Tibial artery (tissue), 4 donors: ENCODE measurements around the gene TRIM24.

Experiments
- DNase-seq, 2 donors: peaks; one replicate each; pipeline ENCODE4 v3.0.0-alpha.2; 2019
- H3K27ac ChIP-seq, 2 donors: fragments of 200-600 bp; sonication (generic) in 1 of 2; 1 replicate in 1 of 2; 2 replicates in 1 of 2; pipeline ENCODE4 v1.5.1; 2018 to 2019; ENCODE audit warnings: mild to moderate bottlenecking in 1 of 2
- H3K27me3 ChIP-seq, 2 donors: fragments of 200-600 bp; sonication (generic) in 1 of 2; one replicate each; pipeline versions ENCODE4 v1.5.1 to v1.6.0; 2016 to 2019
- H3K36me3 ChIP-seq, 3 donors: fragments of 200-600 bp; sonication (generic) in 2 of 3; one replicate each; pipeline ENCODE4 v1.5.1; 2016 to 2019; ENCODE audit warnings: mild to moderate bottlenecking in 2 of 3
- H3K4me1 ChIP-seq, 4 donors: fragments of 200-600 bp; sonication (generic) in 2 of 4; 1 replicate in 3 of 4; 2 replicates in 1 of 4; pipeline ENCODE4 v1.5.1; 2016 to 2019
- H3K4me3 ChIP-seq, 2 donors: fragments of 200-600 bp; sonication (generic) in 1 of 2; 1 replicate in 1 of 2; 2 replicates in 1 of 2; pipeline ENCODE4 v1.5.1; 2018 to 2019; ENCODE audit warnings: mild to moderate bottlenecking in 2 of 2
- H3K9me3 ChIP-seq, 3 donors: fragments of 200-600 bp; sonication (generic) in 1 of 3; one replicate each; pipeline ENCODE4 v1.5.1; 2016 to 2019
- intact Hi-C: fragments of 100-400 bp; cut with DNase I; formaldehyde crosslinking; loops from one replicate; pipeline ENCODE4 v1.15.0; 2023; ENCODE audit warnings: low total_unique reads
- TF ChIP-seq, protein P1 (sequence below), 2 experiments: fragments of 200-600 bp in 1 of 2; fragments of 450-650 bp in 1 of 2; IDR thresholded peaks; one replicate each; pipeline ENCODE4 v1.5.1; 2017 to 2019; ENCODE audit warnings: antibody characterized with exemption in 2 of 2, mild to moderate bottlenecking in 1 of 2, moderate library complexity in 1 of 2

The TRIM24 gene

DNA sequence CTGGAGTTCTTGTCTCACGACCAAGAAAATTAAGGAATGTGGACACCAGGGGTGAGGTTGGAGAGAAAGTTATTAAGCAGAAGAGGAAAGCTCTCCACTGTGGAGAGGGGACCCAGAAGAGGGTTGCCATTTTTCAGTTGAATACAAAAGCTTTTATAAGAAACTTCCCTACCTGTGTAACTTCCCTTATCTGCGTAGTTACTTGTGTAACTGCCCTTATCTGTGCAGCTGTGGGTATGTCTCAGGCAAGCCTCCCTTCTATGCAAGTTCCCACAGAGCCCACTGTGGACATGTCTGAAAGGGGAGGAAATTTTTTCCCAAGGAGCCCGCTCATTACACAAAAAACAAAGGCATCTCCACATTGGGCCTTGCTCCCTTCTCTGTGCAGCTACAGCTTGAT, 146.2 kb downstream of the TRIM24 start:
- no peak for DNase-seq
- intact Hi-C loops: no loop called here
- H3K36me3 ChIP-seq: no peaks in the 10 kb centered on the region
- H3K27me3 ChIP-seq: no peaks in the 10 kb centered on the region
- no peak overlapping the region for H3K4me3 ChIP-seq
- H3K4me1 ChIP-seq: no peaks in the 10 kb centered on the region
- TF ChIP-seq, protein P1, sequence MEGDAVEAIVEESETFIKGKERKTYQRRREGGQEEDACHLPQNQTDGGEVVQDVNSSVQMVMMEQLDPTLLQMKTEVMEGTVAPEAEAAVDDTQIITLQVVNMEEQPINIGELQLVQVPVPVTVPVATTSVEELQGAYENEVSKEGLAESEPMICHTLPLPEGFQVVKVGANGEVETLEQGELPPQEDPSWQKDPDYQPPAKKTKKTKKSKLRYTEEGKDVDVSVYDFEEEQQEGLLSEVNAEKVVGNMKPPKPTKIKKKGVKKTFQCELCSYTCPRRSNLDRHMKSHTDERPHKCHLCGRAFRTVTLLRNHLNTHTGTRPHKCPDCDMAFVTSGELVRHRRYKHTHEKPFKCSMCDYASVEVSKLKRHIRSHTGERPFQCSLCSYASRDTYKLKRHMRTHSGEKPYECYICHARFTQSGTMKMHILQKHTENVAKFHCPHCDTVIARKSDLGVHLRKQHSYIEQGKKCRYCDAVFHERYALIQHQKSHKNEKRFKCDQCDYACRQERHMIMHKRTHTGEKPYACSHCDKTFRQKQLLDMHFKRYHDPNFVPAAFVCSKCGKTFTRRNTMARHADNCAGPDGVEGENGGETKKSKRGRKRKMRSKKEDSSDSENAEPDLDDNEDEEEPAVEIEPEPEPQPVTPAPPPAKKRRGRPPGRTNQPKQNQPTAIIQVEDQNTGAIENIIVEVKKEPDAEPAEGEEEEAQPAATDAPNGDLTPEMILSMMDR (IDR thresholded peaks at IDR 0.05): no peak
- H3K9me3 ChIP-seq: no peaks in the 10 kb centered on the region
- H3K27ac ChIP-seq: no peak overlapping the region

DNA sequence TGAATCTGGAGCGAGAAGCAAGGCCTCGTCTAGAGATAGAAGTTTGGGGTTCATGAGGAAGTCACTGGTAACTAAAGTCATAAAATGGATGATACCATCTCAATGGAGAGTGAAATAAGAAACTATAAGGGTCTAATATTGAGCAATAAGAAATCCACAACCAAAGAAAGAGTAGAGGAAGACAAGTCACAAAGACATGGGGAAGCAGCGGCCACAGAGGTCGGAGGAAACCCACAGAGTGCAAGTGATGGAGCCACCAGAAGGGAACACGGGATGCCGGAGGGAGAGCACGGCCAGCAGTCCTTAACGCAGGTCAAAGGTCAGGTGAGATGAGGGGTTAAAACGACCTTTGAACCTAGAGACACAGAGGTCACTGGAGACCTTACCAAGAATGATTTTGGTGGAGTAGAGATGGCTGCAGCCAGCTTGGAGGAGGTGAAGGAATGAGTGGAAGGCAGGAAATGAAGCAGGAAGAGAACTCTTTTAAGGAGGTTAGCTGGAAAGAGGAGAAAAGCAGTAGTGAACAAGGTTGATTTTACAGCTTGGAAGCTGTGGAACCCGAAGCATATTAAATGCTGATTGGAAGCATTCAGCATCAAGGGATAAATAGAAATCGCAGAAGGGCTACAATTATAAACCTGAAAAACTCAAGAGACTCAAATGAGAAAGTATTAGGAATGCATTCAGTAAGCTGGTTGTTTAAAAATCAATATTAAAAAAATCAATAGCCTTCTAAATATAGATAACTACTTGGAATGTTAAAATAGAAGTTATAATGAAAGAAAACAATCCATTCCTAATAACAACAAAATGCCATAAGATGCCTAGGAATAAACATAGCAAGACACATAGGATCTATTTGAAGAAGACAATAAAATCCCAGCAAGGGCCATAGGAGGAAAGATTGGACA, 147.4 kb downstream of the TRIM24 start:
- intact Hi-C loops: no loop called here
- H3K9me3 ChIP-seq: no peaks in the 10 kb centered on the region
- DNase-seq: no peak

DNA sequence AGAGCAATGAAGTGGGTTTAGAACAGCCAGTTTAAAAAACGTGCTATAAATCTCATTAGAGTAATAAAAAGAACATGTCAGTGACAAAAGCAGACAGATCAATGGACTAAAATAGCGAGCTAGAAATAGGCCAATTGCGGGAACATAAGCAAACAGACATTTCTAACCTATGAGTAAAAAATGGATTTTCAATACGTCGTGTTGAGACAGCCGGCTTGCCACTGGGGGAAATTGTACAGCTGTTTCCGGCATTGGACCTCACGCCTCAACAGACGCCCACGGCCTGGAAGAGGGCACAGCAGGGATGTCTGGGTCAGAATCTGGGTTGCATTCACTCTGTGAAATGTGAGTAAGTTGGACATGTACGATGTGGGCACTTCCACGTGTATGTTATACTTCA, 148.2 kb downstream of the TRIM24 start:
- H3K4me1 ChIP-seq: no peaks in the 10 kb centered on the region
- H3K36me3 ChIP-seq: no peaks in the 10 kb centered on the region
- H3K9me3 ChIP-seq: no peaks in the 10 kb centered on the region
- no peaks in the 10 kb centered on the region for H3K27me3 ChIP-seq
- intact Hi-C loops: no loop called here
- H3K27ac ChIP-seq: no peak overlapping the region
- H3K4me3 ChIP-seq: no peak overlapping the region
- TF ChIP-seq, protein P1 (IDR thresholded peaks at IDR 0.05): no peak
- no peak for DNase-seq

More for the DNA sequence above, 147.4 kb downstream of the TRIM24 start:
- Histone ChIP-seq H3K27ac (no peak overlapping the region), H3K27me3 (no peaks in the 10 kb centered on the region), H3K36me3 (no peaks in the 10 kb centered on the region), H3K4me1 (no peaks in the 10 kb centered on the region), H3K4me3 (no peak overlapping the region)
- TF ChIP-seq, protein P1 (IDR thresholded peaks at IDR 0.05): no peak

DNA sequence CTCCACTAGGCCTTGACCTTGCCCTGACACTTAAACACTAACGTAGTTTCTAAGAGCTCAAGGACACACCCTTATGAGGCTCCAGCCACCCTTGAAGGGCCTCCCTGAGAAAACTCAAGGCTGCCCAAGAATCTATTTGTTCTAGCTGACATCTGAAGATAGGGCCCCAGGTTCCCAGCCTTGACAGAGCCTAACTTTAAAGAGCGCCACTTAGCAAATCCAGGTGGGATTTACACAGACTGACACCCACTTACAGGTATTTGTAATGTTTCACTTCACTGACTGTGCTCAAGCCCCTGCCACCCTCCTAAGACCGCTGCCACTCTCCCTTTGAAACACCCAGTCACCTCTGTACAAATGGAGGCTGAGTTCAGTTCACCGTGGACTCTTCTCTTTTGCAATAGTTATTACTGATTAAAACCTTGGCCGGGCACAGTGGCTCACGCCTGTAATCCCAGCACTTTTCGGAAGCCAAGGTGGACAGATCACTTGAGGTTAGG, 150.7 kb downstream of the TRIM24 start:
- H3K4me1 ChIP-seq: no peaks in the 10 kb centered on the region
- TF ChIP-seq, protein P1 (IDR thresholded peaks at IDR 0.05): no peak
- no peaks in the 10 kb centered on the region for H3K9me3 ChIP-seq
- DNase-seq: no peak
- H3K36me3 ChIP-seq: no peaks in the 10 kb centered on the region
- intact Hi-C loops: no loop called here
- H3K4me3 ChIP-seq: no peak overlapping the region
- H3K27me3 ChIP-seq: no peaks in the 10 kb centered on the region
- no peak overlapping the region for H3K27ac ChIP-seq

DNA sequence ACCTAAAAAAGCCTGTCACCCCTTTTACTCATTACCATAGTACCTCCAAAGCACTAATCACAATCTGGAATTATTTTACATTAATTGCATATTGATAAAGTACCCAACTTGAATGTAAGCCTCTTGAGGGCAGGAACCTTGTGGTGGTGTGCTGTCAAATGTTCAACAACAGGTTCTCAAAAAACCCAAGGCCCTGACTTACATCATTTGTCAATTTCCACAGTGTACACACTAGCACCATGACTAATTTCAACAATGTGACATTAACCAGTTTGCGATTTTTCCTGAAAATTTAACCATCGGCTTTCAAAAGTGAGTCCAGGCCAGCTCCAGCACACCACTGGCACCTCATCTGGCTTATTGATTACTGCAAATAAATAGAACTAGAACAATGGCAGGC, 153.6 kb downstream of the TRIM24 start:
- no peaks in the 10 kb centered on the region for H3K36me3 ChIP-seq
- no peaks in the 10 kb centered on the region for H3K4me1 ChIP-seq
- H3K9me3 ChIP-seq: no peaks in the 10 kb centered on the region
- H3K4me3 ChIP-seq: no peak overlapping the region
- no peaks in the 10 kb centered on the region for H3K27me3 ChIP-seq
- no peak overlapping the region for H3K27ac ChIP-seq
- DNase-seq: no peak
- TF ChIP-seq, protein P1 (IDR thresholded peaks at IDR 0.05): no peak
- intact Hi-C loops: no loop called here
